Ishikawa (cell line): Measurements from ENCODE around the gene MYOZ1.

Source experiments
- CEBPB ChIP-seq: IDR thresholded peaks from 2 replicates; pipeline ENCODE4 v1.6.1; 2012
- CREB1 ChIP-seq: IDR thresholded peaks from 2 replicates; pipeline ENCODE4 v1.6.1; 2012; ENCODE audit warnings: low read depth
- EGR1 ChIP-seq: IDR thresholded peaks from 2 replicates; pipeline ENCODE4 v1.6.1; 2012
- EP300 ChIP-seq: IDR thresholded peaks from 2 replicates; pipeline ENCODE4 v1.6.1; 2012; ENCODE audit warnings: borderline replicate concordance
- FOXM1 ChIP-seq: IDR thresholded peaks from 2 replicates; pipeline ENCODE4 v1.6.1; 2012; ENCODE audit warnings: low read depth, borderline replicate concordance
- MAX ChIP-seq: IDR thresholded peaks from 2 replicates; pipeline ENCODE4 v1.6.1; 2012
- NFIC ChIP-seq: IDR thresholded peaks from 2 replicates; pipeline ENCODE4 v1.6.1; 2012
- RAD21 ChIP-seq: IDR thresholded peaks from 2 replicates; pipeline ENCODE4 v1.6.1; 2012; ENCODE audit warnings: low read depth
- TAF1 ChIP-seq: IDR thresholded peaks from 2 replicates; pipeline ENCODE4 v1.6.1; 2012; ENCODE audit warnings: low read depth, mild to moderate bottlenecking
- TCF12 ChIP-seq: IDR thresholded peaks from 2 replicates; pipeline ENCODE4 v1.6.1; 2012; ENCODE audit warnings: low read depth
- TEAD4 ChIP-seq: IDR thresholded peaks from 2 replicates; pipeline ENCODE4 v1.6.1; 2012
- USF1 ChIP-seq: IDR thresholded peaks from 2 replicates; pipeline ENCODE4 v1.6.1; 2012
- YY1 ChIP-seq: IDR thresholded peaks from 2 replicates; pipeline ENCODE4 v1.6.1; 2012; ENCODE audit warnings: low read depth
- ZBTB7A ChIP-seq: IDR thresholded peaks from 2 replicates; pipeline ENCODE4 v1.6.1; 2012; ENCODE audit warnings: low read depth
- TF ChIP-seq, protein P1 (sequence below): IDR thresholded peaks from 2 replicates; pipeline ENCODE4 v1.6.1; 2012; ENCODE audit warnings: low read depth, mild to moderate bottlenecking

The MYOZ1 gene

DNA sequence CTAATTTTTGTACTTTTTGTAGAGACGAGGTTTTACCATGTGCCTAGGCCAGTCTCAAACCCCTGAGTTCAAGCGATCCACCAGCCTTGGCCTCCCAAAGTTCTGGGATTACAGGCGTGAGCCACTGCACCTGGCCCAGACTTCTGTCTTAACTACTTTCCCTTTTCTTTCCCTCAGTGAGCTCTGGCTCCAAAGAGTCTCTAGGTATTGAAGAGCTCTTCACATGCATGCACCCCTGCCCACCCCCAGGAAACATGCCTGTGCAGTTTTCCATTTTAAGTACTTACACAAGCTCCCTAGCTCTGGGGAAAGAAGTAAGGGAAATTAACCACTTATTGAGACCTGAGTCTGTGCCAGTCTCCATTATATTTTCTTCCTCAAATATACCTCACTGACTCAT, 2.0 kb downstream of the MYOZ1 start:
- TF ChIP-seq EP300 (no peak), USF1 (no peak), TEAD4 (no peak), EGR1 (no peak), YY1 (no peak), FOXM1 (no peak), TAF1 (no peak), CREB1 (no peak), RAD21 (no peak), MAX (no peak), NFIC (no peak), ZBTB7A (no peak), TCF12 (no peak), CEBPB (no peak)
- TF ChIP-seq, protein P1, sequence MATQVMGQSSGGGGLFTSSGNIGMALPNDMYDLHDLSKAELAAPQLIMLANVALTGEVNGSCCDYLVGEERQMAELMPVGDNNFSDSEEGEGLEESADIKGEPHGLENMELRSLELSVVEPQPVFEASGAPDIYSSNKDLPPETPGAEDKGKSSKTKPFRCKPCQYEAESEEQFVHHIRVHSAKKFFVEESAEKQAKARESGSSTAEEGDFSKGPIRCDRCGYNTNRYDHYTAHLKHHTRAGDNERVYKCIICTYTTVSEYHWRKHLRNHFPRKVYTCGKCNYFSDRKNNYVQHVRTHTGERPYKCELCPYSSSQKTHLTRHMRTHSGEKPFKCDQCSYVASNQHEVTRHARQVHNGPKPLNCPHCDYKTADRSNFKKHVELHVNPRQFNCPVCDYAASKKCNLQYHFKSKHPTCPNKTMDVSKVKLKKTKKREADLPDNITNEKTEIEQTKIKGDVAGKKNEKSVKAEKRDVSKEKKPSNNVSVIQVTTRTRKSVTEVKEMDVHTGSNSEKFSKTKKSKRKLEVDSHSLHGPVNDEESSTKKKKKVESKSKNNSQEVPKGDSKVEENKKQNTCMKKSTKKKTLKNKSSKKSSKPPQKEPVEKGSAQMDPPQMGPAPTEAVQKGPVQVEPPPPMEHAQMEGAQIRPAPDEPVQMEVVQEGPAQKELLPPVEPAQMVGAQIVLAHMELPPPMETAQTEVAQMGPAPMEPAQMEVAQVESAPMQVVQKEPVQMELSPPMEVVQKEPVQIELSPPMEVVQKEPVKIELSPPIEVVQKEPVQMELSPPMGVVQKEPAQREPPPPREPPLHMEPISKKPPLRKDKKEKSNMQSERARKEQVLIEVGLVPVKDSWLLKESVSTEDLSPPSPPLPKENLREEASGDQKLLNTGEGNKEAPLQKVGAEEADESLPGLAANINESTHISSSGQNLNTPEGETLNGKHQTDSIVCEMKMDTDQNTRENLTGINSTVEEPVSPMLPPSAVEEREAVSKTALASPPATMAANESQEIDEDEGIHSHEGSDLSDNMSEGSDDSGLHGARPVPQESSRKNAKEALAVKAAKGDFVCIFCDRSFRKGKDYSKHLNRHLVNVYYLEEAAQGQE, result no peak

DNA sequence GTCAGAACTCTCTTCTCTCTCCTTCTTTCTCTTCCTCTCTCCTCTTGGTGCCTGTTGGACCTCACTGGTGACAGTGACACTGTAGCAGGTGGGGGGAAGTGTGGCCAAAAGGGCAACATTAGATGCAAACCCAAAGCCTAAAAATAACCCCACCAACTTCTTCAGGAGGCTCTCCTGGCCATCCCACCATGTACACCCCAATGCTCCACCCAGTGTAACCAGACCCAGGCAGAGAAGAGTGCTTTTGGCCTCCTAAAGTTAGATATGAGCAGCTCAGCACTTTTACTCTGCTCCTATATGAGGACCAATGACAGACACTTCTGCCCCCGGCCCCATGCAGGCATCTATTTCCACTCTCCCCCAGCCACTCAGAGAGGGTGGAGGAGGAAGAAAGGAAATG, 5.5 kb downstream of the MYOZ1 start:
- no peak for TF ChIP-seq CREB1
- no peak for TF ChIP-seq TCF12
- no peak for TF ChIP-seq TAF1
- no peak for TF ChIP-seq MAX
- no peak for TF ChIP-seq ZBTB7A
- no peak for TF ChIP-seq EP300
- TF ChIP-seq NFIC, result no peak
- TF ChIP-seq, protein P1, result no peak
- TF ChIP-seq RAD21, result no peak
- TF ChIP-seq EGR1, result no peak
- TF ChIP-seq CEBPB, result no peak
- TF ChIP-seq USF1, result no peak
- no peak for TF ChIP-seq TEAD4
- no peak for TF ChIP-seq YY1
- no peak for TF ChIP-seq FOXM1

DNA sequence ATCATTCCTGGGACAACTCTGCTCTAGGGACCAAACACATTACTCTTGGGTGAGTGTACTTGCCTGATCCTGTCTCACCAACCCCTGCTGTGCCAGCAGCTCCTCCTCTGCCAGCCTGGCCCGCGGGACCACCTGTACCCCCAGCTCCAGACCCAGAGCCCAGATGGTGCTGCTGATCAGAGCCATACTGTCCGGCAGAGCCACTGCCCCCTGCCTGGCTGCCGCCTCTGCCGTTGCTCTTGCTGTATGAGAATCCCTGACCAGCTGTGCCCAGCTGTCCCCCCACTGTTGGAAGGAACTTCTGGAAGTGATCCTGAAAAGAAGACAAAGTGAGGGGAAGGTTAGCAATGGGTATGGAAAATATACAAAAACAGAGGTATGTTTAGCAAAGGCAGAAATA, 6.9 kb downstream of the MYOZ1 start:
- TF ChIP-seq ZBTB7A (no peak), TCF12 (no peak), NFIC (no peak), USF1 (no peak), EP300 (no peak), TEAD4 (no peak), EGR1 (no peak), RAD21 (no peak), MAX (no peak), YY1 (no peak), CREB1 (no peak), CEBPB (no peak), FOXM1 (no peak), TAF1 (no peak)
- TF ChIP-seq, protein P1, result no peak

GRCh38 chr10:73629165-73629564, 12.1 kb downstream of the MYOZ1 start:
- TF ChIP-seq ZBTB7A (no peak), NFIC (no peak), YY1 (no peak), MAX (no peak), USF1 (no peak), CEBPB (peak; percentile 45; the same call in 1 of the 2 replicates)
